Transverse colon (tissue), 4 donors: Measurements from ENCODE around the gene HDHD3.

ENCODE experiments used
- CTCF ChIP-seq, 5 experiments: fragments of 200-600 bp in 3 of 5; fragments of 450-650 bp in 2 of 5; sonication (generic) in 3 of 5; IDR thresholded peaks; 1 replicate in 2 of 5; 2 replicates in 3 of 5; pipeline ENCODE4 v1.5.1; 2016 to 2017; ENCODE audit warnings: antibody characterized with exemption in 5 of 5, inconsistent platforms in 3 of 5, mild to moderate bottlenecking in 2 of 5, moderate library complexity in 1 of 5
- EP300 ChIP-seq: sonication (generic); formaldehyde crosslinking; IDR thresholded peaks from one replicate; pipeline ENCODE4 v1.6.1; 2017; ENCODE audit warnings: antibody characterized with exemption, low read depth
- POLR2A ChIP-seq: fragments of 450-650 bp; IDR thresholded peaks from one replicate; pipeline ENCODE4 v1.6.1; 2016; ENCODE audit warnings: antibody characterized with exemption, mild to moderate bottlenecking, moderate library complexity
- POLR2AphosphoS5 ChIP-seq, 3 donors: sonication (generic); formaldehyde crosslinking; IDR thresholded peaks; one replicate each; pipeline ENCODE4 v1.6.1; 2016; ENCODE audit warnings: antibody characterized with exemption in 3 of 3

DNA sequence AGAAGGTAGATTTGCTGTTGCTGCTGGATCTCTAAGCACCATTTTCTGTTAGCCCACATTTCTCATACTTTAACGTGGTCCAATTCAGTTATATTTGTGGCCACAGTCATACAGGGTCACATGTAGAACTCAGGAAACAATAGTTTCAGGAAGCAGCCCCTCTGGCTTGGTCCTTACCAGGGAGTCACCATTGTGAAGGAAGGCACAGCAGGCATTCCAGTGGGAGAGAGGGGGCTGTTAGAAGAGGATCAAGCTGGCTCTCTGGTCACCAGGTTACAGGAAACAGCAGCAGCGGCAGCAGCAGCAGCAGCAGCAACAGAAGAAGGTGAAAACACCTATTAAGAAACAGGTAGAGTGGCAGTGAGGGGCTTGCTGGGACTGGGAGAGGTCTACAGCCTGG is 48.3 kb upstream of the HDHD3 start:
- TF ChIP-seq CTCF (IDR thresholded peaks at IDR 0.05) (no peak), EP300 (no peak), POLR2A (no peak), POLR2AphosphoS5 (IDR thresholded peaks at IDR 0.05) (no peak)
